PFSK-1 (cell line): ENCODE data around the gene FANCC.

Experiments used
- FOXP2 ChIP-seq: optimal IDR thresholded peaks from 2 replicates; pipeline ENCODE3; 2011; ENCODE audit warnings: borderline replicate concordance, control low read depth, inconsistent platforms; ENCODE audit not compliant: insufficient read depth; ENCODE audit errors: extremely low read length, extremely low read depth
- POLR2AphosphoS5 ChIP-seq: IDR thresholded peaks from 2 replicates; pipeline ENCODE4 v1.6.1; 2012; ENCODE audit warnings: low read depth, mild to moderate bottlenecking, control low read depth, low read length, moderate library complexity
- REST ChIP-seq, 2 experiments: IDR thresholded peaks; 2 replicates each; pipeline versions ENCODE4 v1.6.1 to v1.8.0; 2011 to 2012; ENCODE audit warnings: low read depth in 2 of 2, low read length in 2 of 2, control low read depth in 1 of 2, inconsistent platforms in 1 of 2, mild to moderate bottlenecking in 1 of 2, moderate library complexity in 1 of 2; ENCODE audit not compliant: insufficient read depth in 1 of 2
- SIN3A ChIP-seq: IDR thresholded peaks from 2 replicates; pipeline ENCODE4 v1.6.1; 2012; ENCODE audit warnings: mild to moderate bottlenecking, low read length, moderate library complexity, borderline replicate concordance; ENCODE audit not compliant: insufficient read depth
- TAF1 ChIP-seq: IDR thresholded peaks from 2 replicates; pipeline ENCODE4 v1.6.1; 2012; ENCODE audit warnings: low read length, control low read depth, borderline replicate concordance; ENCODE audit not compliant: insufficient read depth

Gene FANCC

GRCh38 chr9:95057101-95057500 is 260.4 kb downstream of the FANCC start:
- TF ChIP-seq SIN3A (no peak), REST (IDR thresholded peaks at IDR 0.05; ENCODE audit: insufficient read depth in 1 of 2, low read depth in 2 of 2, low read length in 2 of 2) (no peak), FOXP2 (no peak), POLR2AphosphoS5 (no peak), TAF1 (no peak)

- TF ChIP-seq SIN3A (no peak), TAF1 (no peak), REST (IDR thresholded peaks at IDR 0.05; ENCODE audit: insufficient read depth in 1 of 2, low read depth in 2 of 2, low read length in 2 of 2) (no peak), POLR2AphosphoS5 (no peak), FOXP2 (no peak)
These were observed 261.5 kb downstream of the FANCC start for GRCh38 chr9:95055851-95056551.

GRCh38 chr9:95055334-95055850 is 262.1 kb downstream of the FANCC start:
- no peak for TF ChIP-seq POLR2AphosphoS5
- TF ChIP-seq FOXP2: no peak
- TF ChIP-seq SIN3A: no peak
- TF ChIP-seq REST (IDR thresholded peaks at IDR 0.05; ENCODE audit: insufficient read depth in 1 of 2, low read depth in 2 of 2, low read length in 2 of 2): no peak
- no peak for TF ChIP-seq TAF1

GRCh38 chr9:95053611-95054570 is 263.6 kb downstream of the FANCC start:
- TF ChIP-seq REST (IDR thresholded peaks at IDR 0.05; ENCODE audit: insufficient read depth in 1 of 2, low read depth in 2 of 2, low read length in 2 of 2): no peak
